Measurements from ENCODE around the gene FAM120B. TPM values are rescaled to one million over a fixed set of nuclear protein-coding genes. Genes with fewer than 3 reads are reported as not detected.

The FAM120B gene
- total and polyA plus RNA-seq, 2 experiments from 2014 or later = 7.2 to 16.7 TPM

DNA sequence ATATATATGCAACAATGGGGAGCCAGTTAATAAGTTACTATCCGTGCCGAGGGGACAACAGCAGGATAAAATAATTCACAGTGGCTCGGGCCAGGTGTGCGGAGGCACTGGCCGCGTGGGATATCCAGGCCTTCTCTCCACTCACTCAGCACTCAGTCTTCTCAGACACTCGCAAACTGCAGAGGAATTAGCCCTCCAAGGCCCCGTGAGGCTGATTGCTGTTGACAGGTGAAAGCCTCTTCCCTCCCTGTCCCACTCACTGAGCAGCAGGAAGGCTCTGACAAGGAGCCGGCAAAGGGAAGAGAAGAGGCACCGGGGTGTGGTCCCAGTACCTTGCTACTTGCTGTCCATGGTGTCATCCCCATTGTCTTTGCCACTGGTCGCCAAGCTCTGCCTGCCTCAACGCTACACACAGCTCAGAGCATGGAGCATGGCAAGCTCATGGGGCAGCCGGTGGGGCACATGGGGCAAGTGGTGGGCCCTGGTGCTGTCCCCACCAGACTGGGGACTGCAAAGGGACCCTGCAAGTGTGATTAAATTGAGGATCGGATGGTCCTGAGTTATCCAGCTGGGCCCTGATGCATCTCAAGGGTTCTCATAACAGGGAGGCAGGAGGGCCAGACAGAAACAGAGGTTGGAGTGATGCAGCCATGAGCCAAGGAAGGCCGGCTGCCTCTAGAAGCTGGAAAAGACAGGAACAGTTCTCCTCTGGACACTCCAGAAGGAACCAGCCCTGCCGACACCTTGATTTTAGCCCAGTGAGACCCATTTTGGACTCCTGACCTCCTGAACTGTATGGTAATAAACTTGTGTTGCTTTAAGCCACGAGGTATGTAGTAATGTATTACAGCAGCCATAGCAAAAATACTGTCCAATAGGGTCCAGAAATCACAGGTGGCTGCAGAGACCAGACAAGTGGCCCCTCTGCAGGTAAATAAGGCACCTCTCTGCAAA is 126.9 kb downstream of the FAM120B start:
- Histone ChIP-seq H3K4me3 (no peak overlapping the region), H3F3A (replicated peaks; ENCODE audit: low read depth) (no peaks in the 10 kb centered on the region), H3K4me2 (no peak overlapping the region), H3K9me2 (ENCODE audit: insufficient read depth) (no peaks in the 10 kb centered on the region), H3K36me3 (ENCODE audit: insufficient read depth) (no peaks in the 10 kb centered on the region), H2AFZ (peak overlapping the region; percentile 52), H4K20me1 (replicated peaks; ENCODE audit: insufficient read depth) (no peaks in the 10 kb centered on the region), H3K27ac (ENCODE audit: low read depth) (no peak overlapping the region), H3K79me2 (replicated peaks; ENCODE audit: insufficient read depth) (no peaks in the 10 kb centered on the region), H3K27me3 (ENCODE audit: insufficient read depth) (no peaks in the 10 kb centered on the region), H3K4me1 (ENCODE audit: insufficient read depth) (peaks cover 10% of the 10 kb centered on the region; the same call in 1 of the 2 replicates)
- Mint-ChIP-seq H3K9me3 (peaks cover 3% of the 10 kb centered on the region; the same call in 1 of the 3 replicates), H3K4me3 (no peak overlapping the region), H3K27me3 (ENCODE audit: insufficient read depth, low read depth, poor library complexity) (peaks cover 9% of the 10 kb centered on the region), H3K27ac (no peak overlapping the region), H3K4me1 (peaks cover 21% of the 10 kb centered on the region), H3K36me3 (ENCODE audit: low read depth) (peaks cover 2% of the 10 kb centered on the region; the same call in 1 of the 3 replicates)
- no peak for TF ChIP-seq EZH2phosphoT487 (IDR thresholded peaks at IDR 0.05; ENCODE audit: unreplicated experiment)
- no peak for TF ChIP-seq CTCF (conservative IDR thresholded peaks at IDR 0.05; ENCODE audit: low read depth in 2 of 2)
- no peak for TF ChIP-seq STAT1 (IDR thresholded peaks at IDR 0.05; ENCODE audit: unreplicated experiment)
- no peak for TF ChIP-seq EZH2 (IDR thresholded peaks at IDR 0.05; ENCODE audit: low read depth, unreplicated experiment)
- TF ChIP-seq, protein P1, sequence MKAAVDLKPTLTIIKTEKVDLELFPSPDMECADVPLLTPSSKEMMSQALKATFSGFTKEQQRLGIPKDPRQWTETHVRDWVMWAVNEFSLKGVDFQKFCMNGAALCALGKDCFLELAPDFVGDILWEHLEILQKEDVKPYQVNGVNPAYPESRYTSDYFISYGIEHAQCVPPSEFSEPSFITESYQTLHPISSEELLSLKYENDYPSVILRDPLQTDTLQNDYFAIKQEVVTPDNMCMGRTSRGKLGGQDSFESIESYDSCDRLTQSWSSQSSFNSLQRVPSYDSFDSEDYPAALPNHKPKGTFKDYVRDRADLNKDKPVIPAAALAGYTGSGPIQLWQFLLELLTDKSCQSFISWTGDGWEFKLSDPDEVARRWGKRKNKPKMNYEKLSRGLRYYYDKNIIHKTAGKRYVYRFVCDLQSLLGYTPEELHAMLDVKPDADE (IDR thresholded peaks at IDR 0.05) = no peak
- no peak for TF ChIP-seq JUNB (IDR thresholded peaks at IDR 0.05; ENCODE audit: unreplicated experiment)
- TF ChIP-seq ZNF331 (CRISPR knock-in tag; IDR thresholded peaks at IDR 0.05; ENCODE audit: low read depth) = no peak
- no peak for ATAC-seq
- no peak for DNase-seq (ENCODE audit: low spot score)

- peaks cover 10% of the 10 kb centered on the region; the same call in 1 of the 2 replicates for H3K4me1 ChIP-seq (ENCODE audit: insufficient read depth)
- Mint-ChIP-seq H3K9me3 (peaks cover 3% of the 10 kb centered on the region; the same call in 1 of the 3 replicates), H3K27ac (no peak overlapping the region), H3K4me3 (no peak overlapping the region), H3K4me1 (peaks cover 21% of the 10 kb centered on the region), H3K36me3 (ENCODE audit: low read depth) (peaks cover 2% of the 10 kb centered on the region; the same call in 1 of the 3 replicates), H3K27me3 (ENCODE audit: insufficient read depth, low read depth, poor library complexity) (peaks cover 9% of the 10 kb centered on the region)
- DNase-seq (ENCODE audit: low spot score) (peak; percentile 33), ATAC-seq (peak; percentile 66)
- no peak overlapping the region for H3K4me2 ChIP-seq
- no peaks in the 10 kb centered on the region for H3K27me3 ChIP-seq (ENCODE audit: insufficient read depth)
- H3K79me2 ChIP-seq (replicated peaks; ENCODE audit: insufficient read depth) = no peaks in the 10 kb centered on the region
- TF ChIP-seq, protein P2, sequence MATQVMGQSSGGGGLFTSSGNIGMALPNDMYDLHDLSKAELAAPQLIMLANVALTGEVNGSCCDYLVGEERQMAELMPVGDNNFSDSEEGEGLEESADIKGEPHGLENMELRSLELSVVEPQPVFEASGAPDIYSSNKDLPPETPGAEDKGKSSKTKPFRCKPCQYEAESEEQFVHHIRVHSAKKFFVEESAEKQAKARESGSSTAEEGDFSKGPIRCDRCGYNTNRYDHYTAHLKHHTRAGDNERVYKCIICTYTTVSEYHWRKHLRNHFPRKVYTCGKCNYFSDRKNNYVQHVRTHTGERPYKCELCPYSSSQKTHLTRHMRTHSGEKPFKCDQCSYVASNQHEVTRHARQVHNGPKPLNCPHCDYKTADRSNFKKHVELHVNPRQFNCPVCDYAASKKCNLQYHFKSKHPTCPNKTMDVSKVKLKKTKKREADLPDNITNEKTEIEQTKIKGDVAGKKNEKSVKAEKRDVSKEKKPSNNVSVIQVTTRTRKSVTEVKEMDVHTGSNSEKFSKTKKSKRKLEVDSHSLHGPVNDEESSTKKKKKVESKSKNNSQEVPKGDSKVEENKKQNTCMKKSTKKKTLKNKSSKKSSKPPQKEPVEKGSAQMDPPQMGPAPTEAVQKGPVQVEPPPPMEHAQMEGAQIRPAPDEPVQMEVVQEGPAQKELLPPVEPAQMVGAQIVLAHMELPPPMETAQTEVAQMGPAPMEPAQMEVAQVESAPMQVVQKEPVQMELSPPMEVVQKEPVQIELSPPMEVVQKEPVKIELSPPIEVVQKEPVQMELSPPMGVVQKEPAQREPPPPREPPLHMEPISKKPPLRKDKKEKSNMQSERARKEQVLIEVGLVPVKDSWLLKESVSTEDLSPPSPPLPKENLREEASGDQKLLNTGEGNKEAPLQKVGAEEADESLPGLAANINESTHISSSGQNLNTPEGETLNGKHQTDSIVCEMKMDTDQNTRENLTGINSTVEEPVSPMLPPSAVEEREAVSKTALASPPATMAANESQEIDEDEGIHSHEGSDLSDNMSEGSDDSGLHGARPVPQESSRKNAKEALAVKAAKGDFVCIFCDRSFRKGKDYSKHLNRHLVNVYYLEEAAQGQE (IDR thresholded peaks at IDR 0.05; ENCODE audit: unreplicated experiment) = no peak
- TF ChIP-seq NANOG (IDR thresholded peaks at IDR 0.05; ENCODE audit: borderline replicate concordance) = no peak
- TF ChIP-seq, protein P1 (IDR thresholded peaks at IDR 0.05) = no peak
- TF ChIP-seq STAT1 (IDR thresholded peaks at IDR 0.05; ENCODE audit: unreplicated experiment) = no peak
- TF ChIP-seq CTCF (conservative IDR thresholded peaks at IDR 0.05; ENCODE audit: low read depth in 2 of 2) = no peak
- no peak for TF ChIP-seq EZH2phosphoT487 (IDR thresholded peaks at IDR 0.05; ENCODE audit: unreplicated experiment)
- TF ChIP-seq ZNF331 (CRISPR knock-in tag; IDR thresholded peaks at IDR 0.05; ENCODE audit: low read depth) = no peak
- no peak for TF ChIP-seq CREB1 (CRISPR knock-in tag; IDR thresholded peaks at IDR 0.05; ENCODE audit: low read depth)
- no peaks in the 10 kb centered on the region for H3F3A ChIP-seq (replicated peaks; ENCODE audit: low read depth)
- peak overlapping the region; percentile 52; the same call in 1 of the 2 replicates for H2AFZ ChIP-seq
- no peak overlapping the region for H3K27ac ChIP-seq (ENCODE audit: low read depth)
- no peaks in the 10 kb centered on the region for H4K20me1 ChIP-seq (replicated peaks; ENCODE audit: insufficient read depth)
- no peak overlapping the region for H3K4me3 ChIP-seq
- 0 out of 2 replicates have a peak, but pooled peaks cover 3% of the 10 kb centered on the region for H3K9me2 ChIP-seq (ENCODE audit: insufficient read depth)
- H3K36me3 ChIP-seq (ENCODE audit: insufficient read depth) = no peaks in the 10 kb centered on the region
These were observed 127.7 kb downstream of the FAM120B start for GRCh38 chr6:170434117-170434820.

Measured in GM23338 (cell line).